ENCODE results near the gene UBE2L5. TPM values are rescaled to one million over a fixed set of nuclear protein-coding genes. Genes with fewer than 3 reads are reported as not detected.

UBE2L5 gene
- polyA plus RNA-seq, 3 donors: 0.36 to 2.2 (median 0.65) TPM

- DNase-seq: no peak
These were observed 51.4 kb downstream of the UBE2L5 start for GRCh38 chr13:30473675-30474074.

DNA sequence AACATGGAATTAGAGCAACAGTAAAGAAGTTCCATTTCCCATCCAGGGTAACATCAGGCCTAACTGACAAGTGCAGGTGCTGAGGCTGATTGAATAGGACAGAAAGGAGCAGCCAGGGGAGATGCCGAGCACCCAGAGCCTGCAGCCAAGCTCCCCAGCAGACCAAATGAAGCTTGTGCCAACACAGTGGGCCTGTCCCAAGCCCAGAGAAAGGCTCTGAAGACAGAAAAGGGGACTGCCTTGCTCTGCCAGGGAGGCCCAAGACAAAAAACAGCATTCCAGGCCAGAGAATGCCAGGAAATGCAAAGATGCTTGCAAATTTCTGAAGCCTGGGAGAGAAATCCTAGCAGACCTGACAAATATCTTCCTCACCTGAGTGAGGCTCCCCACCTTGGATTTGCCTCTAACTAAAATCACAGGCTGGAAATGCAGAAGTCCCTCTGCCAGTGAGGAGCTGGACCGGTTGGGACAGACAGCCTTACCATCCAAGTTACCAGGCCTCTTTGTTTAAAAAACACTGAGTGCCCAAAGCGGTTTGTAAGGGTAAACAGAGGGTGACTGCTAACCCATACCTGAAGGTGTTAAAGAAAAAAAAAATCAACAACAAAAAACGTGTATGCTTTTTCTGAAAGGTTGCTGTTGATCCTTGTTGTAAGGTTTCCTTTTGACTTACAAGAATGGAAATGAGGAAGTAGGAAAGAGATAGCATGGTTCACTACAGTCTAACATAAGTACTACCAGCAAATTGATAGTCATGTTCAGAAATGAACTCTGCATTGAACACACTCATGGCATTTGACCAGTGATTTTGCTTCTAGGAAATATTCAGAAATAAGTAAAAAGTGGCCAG is 55.3 kb downstream of the UBE2L5 start:
- no peak for DNase-seq

Other genes starting within 250 kb of the UBE2L5 start
- gene KATNAL1, start 114.9 kb upstream of the UBE2L5 start, polyA plus RNA-seq (ENCODE audit: insufficient read length in 3 of 3): 10 to 100 TPM; 10.4 to 15.5 (median 13.9) TPM
- gene HMGB1, start 43.4 kb downstream of the UBE2L5 start, polyA plus RNA-seq (ENCODE audit: insufficient read length in 3 of 3): 100 to 1,000 TPM; 791 to 891 (median 798) TPM
- 10 to 100 TPM; 22.2 to 26.0 (median 24.3) TPM for gene USPL1, start 195.4 kb downstream of the UBE2L5 start, polyA plus RNA-seq (ENCODE audit: insufficient read length in 3 of 3)